Measurements from ENCODE around the gene GRIP1.

The GRIP1 gene

DNA sequence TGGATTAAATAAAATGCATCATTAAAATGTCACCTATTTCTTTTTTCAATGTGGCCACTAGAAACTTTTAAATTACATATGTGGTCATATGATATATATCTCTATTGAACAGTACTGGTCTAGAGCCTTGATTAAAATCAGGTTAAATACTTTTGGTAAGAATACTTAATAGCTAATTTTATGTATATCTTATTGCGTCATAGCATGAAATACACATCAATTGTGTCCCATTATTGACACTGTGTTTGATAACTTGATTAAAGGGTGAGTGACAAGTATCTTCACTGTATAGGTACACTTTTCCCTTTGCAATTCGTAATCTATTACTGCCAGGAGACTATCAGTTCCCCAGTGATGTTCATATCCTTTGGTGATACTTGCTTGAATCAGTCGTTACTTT, 381.0 kb downstream of the GRIP1 start:
- Histone ChIP-seq H3K9me3 (ENCODE audit: insufficient read depth, low read length) (no peaks in the 10 kb centered on the region), H3K36me3 (ENCODE audit: insufficient read depth, insufficient read length, low read length) (no peaks in the 10 kb centered on the region), H3K27me3 (ENCODE audit: insufficient read depth, insufficient read length) (peaks cover 17% of the 10 kb centered on the region), H3K4me1 (ENCODE audit: insufficient read depth, insufficient read length) (no peaks in the 10 kb centered on the region), H3K9ac (ENCODE audit: insufficient read length, low read depth) (no peak overlapping the region), H3K4me3 (ENCODE audit: insufficient read length, low read depth) (no peak overlapping the region)
- no peak for TF ChIP-seq ZNF274 (IDR thresholded peaks at IDR 0.05; ENCODE audit: low read depth, low read length)
- TF ChIP-seq YY1 (IDR thresholded peaks at IDR 0.05; ENCODE audit: insufficient read depth, insufficient read length), result no peak
- TF ChIP-seq SUZ12 (IDR thresholded peaks at IDR 0.05; ENCODE audit: extremely low read depth, insufficient read depth, insufficient read length), result no peak
- DNase-seq (ENCODE audit: low read depth, low spot score), result no peak

All from NT2/D1 (cell line).